K562 (cell line): ENCODE data around the gene COPS9. TPM values are rescaled to one million over a fixed set of nuclear protein-coding genes. Genes with fewer than 3 reads are reported as not detected.

Experiments used
- REST ChIP-seq, 2 experiments: fragments of 450-650 bp; formaldehyde crosslinking in 1 of 2; IDR thresholded peaks; 2 replicates each; pipeline versions ENCODE4 v1.4.0 to v1.6.1; 2014 to 2020; ENCODE audit warnings: mild to moderate bottlenecking in 2 of 2, borderline replicate concordance in 1 of 2, low read depth in 1 of 2
- polyA plus RNA-seq, 8 experiments: library from polyadenylated mRNA; depleted of rRNA in 4 of 8; stranded (reverse) in 5 of 8; unstranded in 3 of 8; fragments of >200 nt; fragmentation: Nextera tagmentation in 2 of 8; fragmentation: Illumina TruSeq in 1 of 8; extraction: Ambion mirVana in 2 of 8; extraction: Trizol in 1 of 8; gene quantifications; 2 replicates each; pipeline versions ENCODE4 v1.2.1 to v1.2.3, GENCODE V29; 2011 to 2014; ENCODE audit warnings: inconsistent platforms in 1 of 8, missing spikeins in 1 of 8
- total RNA-seq, 7 experiments: library from RNA; depleted of rRNA in 6 of 7; stranded (reverse); fragments of >200 nt in 6 of 7; fragmentation: Illumina TruSeq in 2 of 7; extraction: Trizol in 2 of 7; gene quantifications; 2 replicates each; pipeline versions ENCODE4 v1.2.1 to v1.2.3, GENCODE V29; 2011 to 2021; ENCODE audit warnings: low replicate concordance in 1 of 7

COPS9 gene
- total and polyA plus RNA-seq, 9 of the 15 experiments (the other 6 are each of a cell fraction or from before 2014, with no cell fraction given) = 55.0 to 281 (median 99.9) TPM

- TF ChIP-seq REST (IDR thresholded peaks at IDR 0.05; ENCODE audit: borderline replicate concordance) (peak; percentile 35; the same call in 1 of the 2 replicates), REST (CRISPR knock-in tag; IDR thresholded peaks at IDR 0.05; ENCODE audit: low read depth) (no peak)
Measured at GRCh38 chr2:240149943-240150784, 14.1 kb upstream of the COPS9 start (continued).
